GM12865 (cell line): ENCODE data around the gene GBA2.

ENCODE experiments used
- DNase-seq: peaks from one replicate; pipeline ENCODE4 v3.0.0; 2010; ENCODE audit warnings: low read depth
- H3K4me3 ChIP-seq: 2 replicates; pipeline ENCODE4 v1.5.1; 2011; ENCODE audit warnings: mild to moderate bottlenecking, low read depth, low read length, control low read depth
- CTCF ChIP-seq: IDR thresholded peaks from 2 replicates; pipeline ENCODE4 v1.5.1; 2011; ENCODE audit warnings: low read length, control low read depth, low read depth, inconsistent platforms; ENCODE audit not compliant: insufficient read depth; ENCODE audit errors: missing control alignments

GBA2 gene

GRCh38 chr9:35698231-35698630 is 50.8 kb downstream of the GBA2 start:
- no peak overlapping the region for H3K4me3 ChIP-seq
- DNase-seq = no peak
- TF ChIP-seq CTCF = no peak

- no peak for TF ChIP-seq CTCF
- DNase-seq = no peak
- H3K4me3 ChIP-seq = no peak overlapping the region
Observed at GRCh38 chr9:35697486-35697885, 51.5 kb downstream of the GBA2 start.

GRCh38 chr9:35696520-35697215 is 52.4 kb downstream of the GBA2 start:
- no peak overlapping the region for H3K4me3 ChIP-seq
- DNase-seq = peak; percentile 75
- peak; percentile 93 for TF ChIP-seq CTCF

GRCh38 chr9:35695943-35696401 is 53.1 kb downstream of the GBA2 start:
- H3K4me3 ChIP-seq = no peak overlapping the region
- TF ChIP-seq CTCF = no peak
- no peak for DNase-seq

GRCh38 chr9:35691757-35692301 is 57.2 kb downstream of the GBA2 start:
- H3K4me3 ChIP-seq = no peak overlapping the region
- no peak for DNase-seq
- no peak for TF ChIP-seq CTCF

GRCh38 chr9:35691334-35691650 is 57.7 kb downstream of the GBA2 start:
- TF ChIP-seq CTCF = no peak
- H3K4me3 ChIP-seq = peak overlapping the region; percentile 59
- DNase-seq = no peak
